Measurements from ENCODE around the gene ABCA7.
A peak's percentile ranks its signal among the peaks of the same experiment; 100 is the strongest.

The ABCA7 gene

GRCh38 chr19:1090731-1091543, 51.0 kb downstream of the ABCA7 start:
- Histone ChIP-seq H3K4me1 (ENCODE audit: control insufficient read depth, insufficient read depth, low read length) (peaks cover 24% of the 10 kb centered on the region), H3K27me3 (replicated peaks; ENCODE audit: control insufficient read depth, insufficient read depth, low read length) (no peaks in the 10 kb centered on the region), H3K36me3 (ENCODE audit: control insufficient read depth, insufficient read depth, low read length, severe bottlenecking) (peaks cover 51% of the 10 kb centered on the region), H3K9ac (ENCODE audit: low read length) (no peak overlapping the region), H3K9me3 (ENCODE audit: control insufficient read depth, low read length) (no peaks in the 10 kb centered on the region), H3K4me3 (ENCODE audit: low read length) (no peak overlapping the region)
- no peak for DNase-seq (ENCODE audit: low read depth)

DNA sequence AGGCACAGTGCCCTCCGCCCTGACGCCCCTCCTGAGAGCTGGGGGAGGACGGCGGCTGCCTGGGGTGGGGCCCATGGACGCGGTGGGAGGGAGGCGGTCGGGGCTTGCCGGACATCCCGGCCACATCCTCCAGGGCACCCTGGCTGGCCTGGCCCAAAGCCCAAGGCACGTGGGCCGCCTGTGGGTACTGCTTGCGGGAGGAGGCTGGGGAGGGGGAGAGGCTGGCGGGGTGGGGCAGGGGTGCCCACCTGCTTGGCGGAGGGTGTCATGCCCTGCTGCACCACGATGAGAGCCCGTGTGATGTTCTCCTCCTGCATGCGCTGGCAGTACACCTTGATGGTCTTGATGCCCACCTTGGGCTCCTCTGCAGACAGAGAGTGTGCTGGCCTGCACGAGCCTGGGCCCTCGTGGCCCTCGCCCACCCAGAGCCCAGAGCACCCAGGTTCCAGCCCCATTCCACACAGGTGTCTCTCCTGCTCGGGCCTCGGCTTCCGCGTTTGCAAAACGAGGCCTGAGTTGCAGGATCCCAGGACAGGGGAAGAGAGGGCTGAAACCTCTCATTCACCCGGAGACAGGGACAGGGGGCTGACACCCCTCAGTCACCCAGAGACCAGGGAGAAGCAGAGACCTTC, 51.8 kb downstream of the ABCA7 start:
- peaks cover 47% of the 10 kb centered on the region for H3K36me3 ChIP-seq (ENCODE audit: control insufficient read depth, insufficient read depth, low read length, severe bottlenecking)
- H3K27me3 ChIP-seq (replicated peaks; ENCODE audit: control insufficient read depth, insufficient read depth, low read length), result no peaks in the 10 kb centered on the region
- H3K9ac ChIP-seq (ENCODE audit: low read length), result no peak overlapping the region
- peaks cover 24% of the 10 kb centered on the region for H3K4me1 ChIP-seq (ENCODE audit: control insufficient read depth, insufficient read depth, low read length)
- no peak overlapping the region for H3K4me3 ChIP-seq (ENCODE audit: low read length)
- no peak for DNase-seq (ENCODE audit: low read depth)
- H3K9me3 ChIP-seq (ENCODE audit: control insufficient read depth, low read length), result no peaks in the 10 kb centered on the region

DNA sequence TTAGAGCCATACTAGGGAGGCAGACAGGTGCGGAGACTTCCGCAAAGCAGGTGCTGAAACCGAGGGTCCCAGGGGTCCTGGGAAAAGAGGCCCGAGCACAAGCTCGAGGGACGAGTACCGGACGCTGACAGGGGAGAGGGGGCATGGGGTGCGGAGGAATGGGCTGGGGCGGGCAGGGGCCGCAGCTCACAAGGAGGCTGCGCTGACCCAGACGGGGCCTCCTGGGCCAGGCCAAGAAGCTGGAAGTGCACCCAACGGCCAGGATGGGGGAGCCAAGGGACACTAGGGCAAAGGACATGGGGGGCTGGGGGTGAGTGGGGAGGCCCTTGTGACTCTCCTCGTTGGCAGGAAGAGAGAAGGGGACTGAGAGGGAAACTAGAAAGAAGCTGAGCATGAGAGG, 53.4 kb downstream of the ABCA7 start:
- Histone ChIP-seq H3K9ac (ENCODE audit: low read length) (peak overlapping the region; percentile 96), H3K9me3 (ENCODE audit: control insufficient read depth, low read length) (no peaks in the 10 kb centered on the region), H3K36me3 (ENCODE audit: control insufficient read depth, insufficient read depth, low read length, severe bottlenecking) (peaks cover 36% of the 10 kb centered on the region), H3K27me3 (replicated peaks; ENCODE audit: control insufficient read depth, insufficient read depth, low read length) (no peaks in the 10 kb centered on the region), H3K4me3 (ENCODE audit: low read length) (peak overlapping the region; percentile 96), H3K4me1 (ENCODE audit: control insufficient read depth, insufficient read depth, low read length) (peaks cover 29% of the 10 kb centered on the region)
- no peak for DNase-seq (ENCODE audit: low read depth)

DNA sequence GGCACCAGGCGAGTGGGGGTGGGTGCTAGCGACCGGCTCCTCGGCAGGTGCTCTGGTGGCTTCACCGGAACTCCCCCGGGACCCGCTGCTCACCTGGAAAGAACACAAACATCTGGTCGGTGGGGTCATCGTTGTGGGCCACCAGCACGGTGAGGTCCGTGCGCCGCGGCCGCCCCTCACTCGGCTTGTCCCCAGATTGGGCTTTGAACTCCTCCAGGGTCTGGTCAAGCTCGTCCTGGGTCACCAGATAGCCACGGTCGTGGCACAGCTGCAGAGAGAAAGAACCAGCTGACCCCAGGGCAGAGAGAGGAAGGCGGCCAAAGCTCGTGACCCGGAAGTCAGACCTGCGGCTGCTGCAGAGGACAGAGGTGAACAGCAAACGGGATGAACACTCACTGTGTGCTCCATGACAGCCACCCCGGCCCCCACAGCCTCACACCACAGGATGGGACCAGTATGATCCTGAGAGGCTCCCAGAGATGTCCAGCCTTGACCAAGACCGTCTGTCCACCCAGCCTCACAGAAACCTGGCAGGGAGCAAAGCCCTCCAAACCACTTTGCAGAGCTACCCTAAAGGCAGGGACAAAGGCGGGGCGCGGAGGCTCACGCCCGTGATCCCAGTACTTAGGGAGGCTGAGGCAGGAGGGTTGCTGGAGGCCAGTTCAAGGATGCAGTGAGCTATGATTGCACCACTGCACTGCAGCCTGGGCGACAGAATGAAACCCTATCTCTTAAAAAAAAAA, 54.1 kb downstream of the ABCA7 start:
- peaks cover 36% of the 10 kb centered on the region for H3K4me1 ChIP-seq (ENCODE audit: control insufficient read depth, insufficient read depth, low read length)
- H3K9me3 ChIP-seq (ENCODE audit: control insufficient read depth, low read length), result no peaks in the 10 kb centered on the region
- peak overlapping the region; percentile 96 for H3K9ac ChIP-seq (ENCODE audit: low read length)
- peak; percentile 34 for DNase-seq (ENCODE audit: low read depth)
- no peaks in the 10 kb centered on the region for H3K27me3 ChIP-seq (replicated peaks; ENCODE audit: control insufficient read depth, insufficient read depth, low read length)
- peak overlapping the region; percentile 96 for H3K4me3 ChIP-seq (ENCODE audit: low read length)
- H3K36me3 ChIP-seq (ENCODE audit: control insufficient read depth, insufficient read depth, low read length, severe bottlenecking), result peaks cover 30% of the 10 kb centered on the region

DNA sequence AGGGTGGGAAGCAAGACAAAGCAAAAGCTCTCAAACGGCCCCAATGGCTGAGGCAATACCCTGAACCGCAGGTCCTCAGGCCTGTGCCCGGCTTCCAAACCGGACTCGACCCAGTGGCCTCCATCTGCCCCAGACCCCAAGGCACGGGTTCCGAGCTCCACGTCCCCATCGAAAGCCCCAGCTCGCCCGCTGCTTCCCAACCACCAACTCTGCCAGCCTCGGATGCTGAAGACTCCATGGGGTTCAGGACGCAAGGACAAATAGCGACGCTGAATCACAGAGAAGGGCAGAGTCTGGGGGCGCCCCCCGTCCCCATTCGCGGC, 54.7 kb downstream of the ABCA7 start:
- Histone ChIP-seq H3K9ac (ENCODE audit: low read length) (peak overlapping the region; percentile 96), H3K27me3 (replicated peaks; ENCODE audit: control insufficient read depth, insufficient read depth, low read length) (no peaks in the 10 kb centered on the region), H3K4me3 (ENCODE audit: low read length) (peak overlapping the region; percentile 96), H3K9me3 (ENCODE audit: control insufficient read depth, low read length) (peaks cover under 1% of the 10 kb centered on the region), H3K4me1 (ENCODE audit: control insufficient read depth, insufficient read depth, low read length) (peaks cover 40% of the 10 kb centered on the region), H3K36me3 (ENCODE audit: control insufficient read depth, insufficient read depth, low read length, severe bottlenecking) (peaks cover 23% of the 10 kb centered on the region)
- DNase-seq (ENCODE audit: low read depth), result no peak

DNA sequence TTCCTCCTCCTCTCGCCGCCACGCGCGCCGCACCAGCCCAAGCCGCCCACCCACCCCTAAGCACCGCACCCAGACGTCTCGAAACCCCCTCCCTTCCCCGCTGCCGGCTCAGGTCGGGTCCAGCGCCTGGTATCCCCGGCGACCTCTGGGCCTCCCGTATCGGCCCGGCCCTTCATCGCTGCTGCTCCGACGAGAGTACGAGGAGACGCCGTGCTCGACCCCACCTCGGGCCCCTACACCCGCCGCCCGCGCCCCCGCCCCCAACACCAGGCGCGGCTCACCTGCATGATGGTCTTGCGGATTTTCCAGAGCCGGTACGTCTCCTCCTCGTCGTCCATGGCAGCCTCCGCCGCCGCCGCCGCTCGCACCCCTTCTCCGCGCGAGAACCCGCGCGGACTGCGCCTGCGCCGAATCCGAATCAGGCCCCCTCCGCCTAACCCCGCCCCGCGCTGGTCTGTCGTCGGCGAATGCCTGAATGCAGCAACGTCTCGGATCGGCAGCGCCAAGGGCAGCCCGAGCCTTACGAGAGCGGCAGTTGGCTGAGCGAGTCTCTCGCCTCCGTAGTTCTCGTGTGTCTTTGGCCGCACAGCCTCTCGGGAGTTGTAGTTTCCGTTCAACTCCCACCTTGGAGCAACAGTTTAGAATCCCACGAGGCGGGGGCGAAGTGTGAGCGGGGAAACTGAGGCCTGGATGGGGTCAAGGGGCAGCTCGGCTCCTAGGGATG, 55.2 kb downstream of the ABCA7 start, which contains the start of gene POLR2E:
TSS of gene POLR2E (minus strand) at position 398 of the 724 bp plus-strand sequence. CDS start at position 338, 60 bp downstream.
- peaks cover 43% of the 10 kb centered on the region for H3K4me1 ChIP-seq (ENCODE audit: control insufficient read depth, insufficient read depth, low read length)
- peaks cover 22% of the 10 kb centered on the region for H3K36me3 ChIP-seq (ENCODE audit: control insufficient read depth, insufficient read depth, low read length, severe bottlenecking)
- H3K27me3 ChIP-seq (replicated peaks; ENCODE audit: control insufficient read depth, insufficient read depth, low read length), result no peaks in the 10 kb centered on the region
- peaks cover 6% of the 10 kb centered on the region for H3K9me3 ChIP-seq (ENCODE audit: control insufficient read depth, low read length)
- peak within 1 kb of the TSS; percentile 96 for H3K4me3 ChIP-seq (ENCODE audit: low read length)
- peak; percentile 99 for DNase-seq (ENCODE audit: low read depth)
- H3K9ac ChIP-seq (ENCODE audit: low read length), result peak within 1 kb of the TSS; percentile 96

DNA sequence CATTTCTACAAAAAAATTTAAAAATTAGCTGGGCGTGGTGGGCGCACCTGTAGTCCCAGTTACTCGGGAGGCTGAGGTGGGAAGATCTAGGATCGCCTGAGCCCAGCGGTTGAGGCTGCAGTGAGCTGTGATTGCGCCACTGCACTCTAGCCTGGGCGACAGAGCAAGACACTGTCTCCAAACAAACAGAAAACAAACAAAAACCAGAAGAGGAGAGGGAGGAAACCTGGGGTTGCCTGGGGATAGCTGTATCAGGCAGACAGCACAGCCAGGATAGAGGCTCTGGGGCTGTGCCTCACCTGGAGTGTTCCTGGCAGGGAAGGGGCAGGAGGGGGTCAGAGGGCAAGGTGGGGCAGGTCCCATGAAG, 57.9 kb downstream of the ABCA7 start:
- Histone ChIP-seq H3K4me1 (ENCODE audit: control insufficient read depth, insufficient read depth, low read length) (peaks cover 62% of the 10 kb centered on the region), H3K27me3 (replicated peaks; ENCODE audit: control insufficient read depth, insufficient read depth, low read length) (no peaks in the 10 kb centered on the region), H3K36me3 (ENCODE audit: control insufficient read depth, insufficient read depth, low read length, severe bottlenecking) (peaks cover 4% of the 10 kb centered on the region), H3K4me3 (ENCODE audit: low read length) (no peak overlapping the region), H3K9ac (ENCODE audit: low read length) (peak overlapping the region; percentile 84), H3K9me3 (ENCODE audit: control insufficient read depth, low read length) (peaks cover 6% of the 10 kb centered on the region)
- DNase-seq (ENCODE audit: low read depth), result no peak

DNA sequence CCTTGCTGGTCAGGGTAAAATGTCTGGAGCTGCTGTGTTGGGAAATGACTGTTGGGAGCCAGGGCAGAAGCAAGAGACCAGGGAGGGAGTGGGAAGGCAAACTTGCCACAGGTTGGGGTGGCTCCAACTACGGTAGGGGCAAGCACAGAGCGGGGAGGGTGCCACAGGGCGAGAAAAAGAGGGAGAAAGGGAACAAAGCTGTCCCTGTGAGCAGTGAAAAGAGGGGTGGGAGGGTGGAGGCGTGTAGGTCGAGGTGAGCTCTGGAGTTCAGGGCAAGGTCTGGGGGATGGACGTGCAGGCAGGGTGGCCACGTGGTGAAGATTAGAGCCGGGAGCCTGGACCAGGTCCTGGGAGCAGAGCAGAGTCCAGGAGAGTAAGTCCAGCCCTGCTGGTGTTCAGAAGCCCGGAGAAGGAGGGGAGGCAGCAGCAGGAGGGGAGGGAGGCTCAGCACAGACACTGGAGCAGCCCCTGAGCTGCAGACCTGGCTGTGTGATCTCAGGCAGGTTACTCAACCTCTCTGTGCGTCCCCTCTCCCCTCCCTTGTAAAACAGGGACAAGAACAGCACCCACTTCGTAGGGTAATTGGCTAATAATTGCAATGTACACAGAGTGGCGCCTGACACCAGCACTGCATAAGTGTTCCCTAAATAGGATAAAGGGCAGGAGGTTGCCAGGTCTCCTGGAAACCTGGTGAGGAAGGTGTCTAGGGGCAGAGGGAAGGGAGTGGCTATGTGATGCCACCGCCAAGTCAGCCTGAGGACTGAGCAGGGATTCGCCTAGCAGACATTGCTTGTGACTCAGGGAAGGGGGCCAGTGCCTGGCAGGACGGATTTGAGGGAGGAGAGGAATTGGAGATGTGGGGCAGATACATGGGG, 58.5 kb downstream of the ABCA7 start:
- Histone ChIP-seq H3K36me3 (ENCODE audit: control insufficient read depth, insufficient read depth, low read length, severe bottlenecking) (no peaks in the 10 kb centered on the region), H3K4me1 (ENCODE audit: control insufficient read depth, insufficient read depth, low read length) (peaks cover 61% of the 10 kb centered on the region), H3K27me3 (replicated peaks; ENCODE audit: control insufficient read depth, insufficient read depth, low read length) (no peaks in the 10 kb centered on the region), H3K9me3 (ENCODE audit: control insufficient read depth, low read length) (peaks cover 6% of the 10 kb centered on the region), H3K9ac (ENCODE audit: low read length) (peak overlapping the region; percentile 84), H3K4me3 (ENCODE audit: low read length) (peak overlapping the region; percentile 12)
- no peak for DNase-seq (ENCODE audit: low read depth)

GRCh38 chr19:1101337-1101698, 61.4 kb downstream of the ABCA7 start:
- Histone ChIP-seq H3K9me3 (ENCODE audit: control insufficient read depth, low read length) (peaks cover 6% of the 10 kb centered on the region), H3K36me3 (ENCODE audit: control insufficient read depth, insufficient read depth, low read length, severe bottlenecking) (peaks cover 8% of the 10 kb centered on the region)
- DNase-seq (ENCODE audit: low read depth), result no peak

GRCh38 chr19:1102407-1103131, 62.7 kb downstream of the ABCA7 start:
- H3K9ac ChIP-seq (ENCODE audit: low read length), result peak overlapping the region; percentile 87
- H3K9me3 ChIP-seq (ENCODE audit: control insufficient read depth, low read length), result peaks cover 6% of the 10 kb centered on the region
- peak overlapping the region; percentile 63 for H3K4me3 ChIP-seq (ENCODE audit: low read length)
- H3K27me3 ChIP-seq (replicated peaks; ENCODE audit: control insufficient read depth, insufficient read depth, low read length), result no peaks in the 10 kb centered on the region
- DNase-seq (ENCODE audit: low read depth), result peak; percentile 97
- H3K36me3 ChIP-seq (ENCODE audit: control insufficient read depth, insufficient read depth, low read length, severe bottlenecking), result peaks cover 15% of the 10 kb centered on the region
- peaks cover 55% of the 10 kb centered on the region for H3K4me1 ChIP-seq (ENCODE audit: control insufficient read depth, insufficient read depth, low read length)

More at GRCh38 chr19:1101337-1101698, 61.4 kb downstream of the ABCA7 start:
- Histone ChIP-seq H3K4me3 (ENCODE audit: low read length) (peak overlapping the region; percentile 63), H3K27me3 (replicated peaks; ENCODE audit: control insufficient read depth, insufficient read depth, low read length) (no peaks in the 10 kb centered on the region), H3K9ac (ENCODE audit: low read length) (peak overlapping the region; percentile 87), H3K4me1 (ENCODE audit: control insufficient read depth, insufficient read depth, low read length) (peaks cover 55% of the 10 kb centered on the region)

Measured in adipocyte (in vitro differentiated cells).